IMR-90 (cell line): ENCODE measurements around the gene SERPINB1.

Experiments used
- CEBPB ChIP-seq: IDR thresholded peaks from 2 replicates; pipeline ENCODE4 v1.6.1; 2012; ENCODE audit warnings: low read depth, low read length, improper control_type of control experiment
- CTCF ChIP-seq: conservative IDR thresholded peaks from 2 replicates; pipeline ENCODE4 v1.5.1; 2012; ENCODE audit warnings: mild to moderate bottlenecking, low read depth, low read length, improper control_type of control experiment
- FOS ChIP-seq: fragments of 150-350 bp; IDR thresholded peaks from 2 replicates; pipeline ENCODE4 v1.6.1; 2016; ENCODE audit warnings: low read depth, low read length
- MAFK ChIP-seq: IDR thresholded peaks from 2 replicates; pipeline ENCODE4 v1.6.1; 2012; ENCODE audit warnings: low read depth, low read length, improper control_type of control experiment
- MAZ ChIP-seq: IDR thresholded peaks from 2 replicates; pipeline ENCODE4 v1.6.1; 2012; ENCODE audit warnings: low read depth, mild to moderate bottlenecking, low read length, improper control_type of control experiment, moderate library complexity, borderline replicate concordance
- MXI1 ChIP-seq: IDR thresholded peaks from 2 replicates; pipeline ENCODE4 v1.6.1; 2012; ENCODE audit warnings: low read depth, mild to moderate bottlenecking, low read length, moderate library complexity, borderline replicate concordance
- POLR2A ChIP-seq: IDR thresholded peaks from 2 replicates; pipeline ENCODE4 v1.6.1; 2012; ENCODE audit warnings: mild to moderate bottlenecking, low read depth, low read length
- RCOR1 ChIP-seq: IDR thresholded peaks from 2 replicates; pipeline ENCODE4 v1.6.1; 2012; ENCODE audit warnings: mild to moderate bottlenecking, low read length, improper control_type of control experiment; ENCODE audit not compliant: insufficient replicate concordance
- RFX5 ChIP-seq: IDR thresholded peaks from 2 replicates; pipeline ENCODE4 v1.8.0; 2012; ENCODE audit warnings: low read depth, mild to moderate bottlenecking, low read length, moderate library complexity
- SMC3 ChIP-seq: fragments of 150-350 bp; IDR thresholded peaks from 2 replicates; pipeline ENCODE4 v1.6.1; 2016; ENCODE audit warnings: low read depth, mild to moderate bottlenecking, antibody characterized with exemption, low read length, moderate library complexity
- TF ChIP-seq, protein P1 (sequence below): fragments of 150-350 bp; IDR thresholded peaks from 2 replicates; pipeline ENCODE4 v1.6.1; 2017; ENCODE audit warnings: mild to moderate bottlenecking, antibody characterized with exemption, low read length, low read depth

DNA sequence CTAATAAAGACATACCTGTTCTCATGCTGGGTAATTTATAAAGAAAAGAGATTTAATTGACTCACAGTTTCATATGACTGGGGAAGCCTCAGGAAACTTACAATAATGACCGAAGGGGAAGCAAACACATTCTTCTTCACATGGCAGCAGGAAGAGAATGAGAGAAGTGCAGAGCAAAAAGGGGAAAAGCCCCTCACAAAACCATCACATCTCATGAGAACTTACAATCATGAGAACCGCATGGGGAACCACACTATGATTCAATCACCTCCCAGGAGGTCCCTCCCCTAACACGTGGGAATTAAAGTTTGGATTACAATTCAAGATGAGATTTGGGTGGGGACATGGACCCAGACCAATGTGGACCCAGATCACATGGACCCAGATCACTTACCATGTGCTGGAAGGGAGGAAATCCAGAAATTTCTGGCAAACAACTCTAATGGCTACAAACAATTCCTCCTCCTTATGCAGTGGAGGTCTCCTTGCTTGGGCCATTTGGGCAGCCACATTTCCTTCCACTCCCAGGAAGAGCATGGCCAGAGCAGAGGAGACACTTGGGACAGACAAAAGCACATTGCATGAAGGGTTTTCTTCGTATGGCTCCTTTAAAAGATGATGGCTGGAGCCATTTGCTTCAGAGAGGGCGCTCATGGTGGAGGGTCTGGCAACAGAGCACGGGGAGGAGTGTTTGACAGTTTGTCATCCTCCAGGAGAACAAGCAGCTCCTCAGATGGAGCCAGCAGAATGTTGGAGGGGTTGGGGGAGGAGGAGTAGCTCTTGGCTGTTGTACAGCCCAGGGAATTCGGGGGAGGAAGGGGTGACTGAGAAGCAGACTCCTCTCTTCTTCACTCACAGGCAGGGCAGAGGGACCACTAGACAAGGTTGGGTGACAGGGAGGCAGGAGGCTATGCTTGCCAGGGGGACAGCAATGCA, 31.0 kb upstream of the SERPINB1 start:
- no peak for TF ChIP-seq CTCF
- no peak for TF ChIP-seq CEBPB
- no peak for TF ChIP-seq MAFK
- no peak for TF ChIP-seq SMC3
- no peak for TF ChIP-seq POLR2A
- no peak for TF ChIP-seq MAZ
- TF ChIP-seq, protein P1, sequence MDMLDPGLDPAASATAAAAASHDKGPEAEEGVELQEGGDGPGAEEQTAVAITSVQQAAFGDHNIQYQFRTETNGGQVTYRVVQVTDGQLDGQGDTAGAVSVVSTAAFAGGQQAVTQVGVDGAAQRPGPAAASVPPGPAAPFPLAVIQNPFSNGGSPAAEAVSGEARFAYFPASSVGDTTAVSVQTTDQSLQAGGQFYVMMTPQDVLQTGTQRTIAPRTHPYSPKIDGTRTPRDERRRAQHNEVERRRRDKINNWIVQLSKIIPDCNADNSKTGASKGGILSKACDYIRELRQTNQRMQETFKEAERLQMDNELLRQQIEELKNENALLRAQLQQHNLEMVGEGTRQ, result no peak
- TF ChIP-seq RFX5, result no peak
- TF ChIP-seq FOS, result no peak
- TF ChIP-seq RCOR1, result no peak
- no peak for TF ChIP-seq MXI1
